ENCODE results near the gene CFAP74. TPM values are rescaled to one million over a fixed set of nuclear protein-coding genes. Genes with fewer than 3 reads are reported as not detected.
"Not testable (repeated sequence)": the region's sequence is repeated elsewhere in the genome, so short reads cannot be mapped to it uniquely, and the experiment has no call there.

CFAP74 gene
- total RNA-seq, 1 donor from 2014 or later, result not detected

GRCh38 chr1:1982379-1983232 lies 21.0 kb downstream of the CFAP74 start:
- no peak for TF ChIP-seq CTCF (IDR thresholded peaks at IDR 0.05; ENCODE audit: insufficient read depth, low read length, poor library complexity, severe bottlenecking)
- DNase-seq (ENCODE audit: low read depth), result no peak
- no peaks in the 10 kb centered on the region for H3K36me3 ChIP-seq (ENCODE audit: control insufficient read depth, insufficient read depth, low read length)
- H3K4me3 ChIP-seq (ENCODE audit: low read depth, low read length), result no peak overlapping the region
- H3K27me3 ChIP-seq (ENCODE audit: control insufficient read depth, insufficient read depth, low read length), result peaks cover 10% of the 10 kb centered on the region

- not testable (repeated sequence) for DNase-seq (ENCODE audit: low read depth); H3K27me3 ChIP-seq (ENCODE audit: control insufficient read depth, insufficient read depth, low read length); H3K4me3 ChIP-seq (ENCODE audit: low read depth, low read length); H3K36me3 ChIP-seq (ENCODE audit: control insufficient read depth, insufficient read depth, low read length)
Observed at GRCh38 chr1:1981631-1982327, 21.8 kb downstream of the CFAP74 start.

- TF ChIP-seq CTCF (IDR thresholded peaks at IDR 0.05; ENCODE audit: insufficient read depth, low read length, poor library complexity, severe bottlenecking), result no peak
- DNase-seq (ENCODE audit: low read depth), result no peak
- H3K36me3 ChIP-seq (ENCODE audit: control insufficient read depth, insufficient read depth, low read length), result no peaks in the 10 kb centered on the region
Observed at GRCh38 chr1:1981142-1981500, 22.5 kb downstream of the CFAP74 start.

GRCh38 chr1:1980467-1981141 lies 23.0 kb downstream of the CFAP74 start:
- no peak for DNase-seq (ENCODE audit: low read depth)
- no peaks in the 10 kb centered on the region for H3K36me3 ChIP-seq (ENCODE audit: control insufficient read depth, insufficient read depth, low read length)
- H3K4me3 ChIP-seq (ENCODE audit: low read depth, low read length), result no peak overlapping the region
- H3K27me3 ChIP-seq (ENCODE audit: control insufficient read depth, insufficient read depth, low read length), result peaks cover 6% of the 10 kb centered on the region
- no peak for TF ChIP-seq CTCF (IDR thresholded peaks at IDR 0.05; ENCODE audit: insufficient read depth, low read length, poor library complexity, severe bottlenecking)

More at GRCh38 chr1:1981142-1981500, 22.5 kb downstream of the CFAP74 start:
- Histone ChIP-seq H3K4me3 (ENCODE audit: low read depth, low read length) (no peak overlapping the region), H3K27me3 (ENCODE audit: control insufficient read depth, insufficient read depth, low read length) (peaks cover 6% of the 10 kb centered on the region)

GRCh38 chr1:1979482-1980165 lies 24.0 kb downstream of the CFAP74 start:
- Histone ChIP-seq H3K27me3 (ENCODE audit: control insufficient read depth, insufficient read depth, low read length) (peaks cover under 1% of the 10 kb centered on the region), H3K36me3 (ENCODE audit: control insufficient read depth, insufficient read depth, low read length) (no peaks in the 10 kb centered on the region), H3K4me3 (ENCODE audit: low read depth, low read length) (no peak overlapping the region)
- no peak for TF ChIP-seq CTCF (IDR thresholded peaks at IDR 0.05; ENCODE audit: insufficient read depth, low read length, poor library complexity, severe bottlenecking)
- no peak for DNase-seq (ENCODE audit: low read depth)

- H3K4me3 ChIP-seq (ENCODE audit: low read depth, low read length); H3K36me3 ChIP-seq (ENCODE audit: control insufficient read depth, insufficient read depth, low read length); DNase-seq (ENCODE audit: low read depth); H3K27me3 ChIP-seq (ENCODE audit: control insufficient read depth, insufficient read depth, low read length): not testable (repeated sequence)
Observed at GRCh38 chr1:1978690-1979481, 24.7 kb downstream of the CFAP74 start.

Measured in kidney epithelial cell (primary cell).